ENCODE measurements around the gene MEGF11. TPM values are rescaled to one million over a fixed set of nuclear protein-coding genes. Genes with fewer than 3 reads are reported as not detected.

MEGF11 gene
- total RNA-seq, 1 donor from 2014 or later, result 0.06 TPM

- Histone ChIP-seq H3K27ac (no peak overlapping the region), H3K9me3 (ENCODE audit: low read depth) (no peaks in the 10 kb centered on the region), H3K4me3 (no peak overlapping the region), H3K4me1 (no peaks in the 10 kb centered on the region), H3K79me2 (ENCODE audit: low read depth) (no peaks in the 10 kb centered on the region), H3K27me3 (peaks cover 26% of the 10 kb centered on the region), H3K4me2 (no peak overlapping the region), H2AFZ (replicated peaks) (no peak overlapping the region), H4K20me1 (ENCODE audit: low read depth) (no peaks in the 10 kb centered on the region), H3F3A (ENCODE audit: low read depth) (no peaks in the 10 kb centered on the region), H3K9ac (no peak overlapping the region), H3K36me3 (no peaks in the 10 kb centered on the region)
- Mint-ChIP-seq H3K4me3 (no peak overlapping the region), H3K4me1 (no peaks in the 10 kb centered on the region), H3K9me3 (peaks cover 8% of the 10 kb centered on the region), H3K27me3 (ENCODE audit: insufficient read depth, low read depth) (peaks cover 14% of the 10 kb centered on the region), H3K27ac (no peak overlapping the region), H3K36me3 (peaks cover 3% of the 10 kb centered on the region)
- TF ChIP-seq CTCF (IDR thresholded peaks at IDR 0.05), result no peak
- DNase-seq (ENCODE audit: low spot score), result no peak
These were observed 7.5 kb upstream of the MEGF11 start for GRCh38 chr15:66261056-66261455.

- Histone ChIP-seq H2AFZ (replicated peaks) (no peak overlapping the region), H3K4me2 (no peak overlapping the region), H3K79me2 (ENCODE audit: low read depth) (no peaks in the 10 kb centered on the region), H4K20me1 (ENCODE audit: low read depth) (peaks cover 16% of the 10 kb centered on the region), H3K36me3 (no peaks in the 10 kb centered on the region), H3K9ac (no peak overlapping the region), H3K27me3 (peaks cover 70% of the 10 kb centered on the region), H3K4me3 (no peak overlapping the region), H3K9me3 (ENCODE audit: low read depth) (no peaks in the 10 kb centered on the region), H3K4me1 (peaks cover 9% of the 10 kb centered on the region), H3F3A (ENCODE audit: low read depth) (peaks cover 3% of the 10 kb centered on the region), H3K27ac (no peak overlapping the region)
- no peak for DNase-seq (ENCODE audit: low spot score)
- Mint-ChIP-seq H3K36me3 (no peaks in the 10 kb centered on the region), H3K27ac (no peak overlapping the region), H3K27me3 (ENCODE audit: insufficient read depth, low read depth) (peaks cover 38% of the 10 kb centered on the region), H3K4me3 (no peak overlapping the region), H3K4me1 (peaks cover 10% of the 10 kb centered on the region), H3K9me3 (no peaks in the 10 kb centered on the region)
- TF ChIP-seq EZH2phosphoT487 (IDR thresholded peaks at IDR 0.05) (no peak), CTCF (IDR thresholded peaks at IDR 0.05) (no peak), EZH2 (IDR thresholded peaks at IDR 0.05) (no peak)
These were observed 3.1 kb upstream of the MEGF11 start for GRCh38 chr15:66256692-66257091.

GRCh38 chr15:66254951-66255676 lies 1.6 kb upstream of the MEGF11 start:
- peaks cover 43% of the 10 kb centered on the region for H3K27me3 Mint-ChIP-seq (ENCODE audit: insufficient read depth, low read depth)
- H3K9ac ChIP-seq, result no peak overlapping the region
- H3K4me2 ChIP-seq, result no peak overlapping the region
- no peaks in the 10 kb centered on the region for H3K9me3 ChIP-seq (ENCODE audit: low read depth)
- peaks cover 17% of the 10 kb centered on the region for H3K4me1 ChIP-seq
- no peaks in the 10 kb centered on the region for H3K36me3 Mint-ChIP-seq
- no peaks in the 10 kb centered on the region for H3K36me3 ChIP-seq
- H4K20me1 ChIP-seq (ENCODE audit: low read depth), result peaks cover 16% of the 10 kb centered on the region
- no peak overlapping the region for H2AFZ ChIP-seq (replicated peaks)
- no peaks in the 10 kb centered on the region for H3K9me3 Mint-ChIP-seq
- no peak overlapping the region for H3K4me3 ChIP-seq
- H3K79me2 ChIP-seq (ENCODE audit: low read depth), result no peaks in the 10 kb centered on the region
- H3K27me3 ChIP-seq, result peaks cover 86% of the 10 kb centered on the region
- H3K4me3 Mint-ChIP-seq, result peak overlapping the region; percentile 86
- peaks cover 22% of the 10 kb centered on the region for H3K4me1 Mint-ChIP-seq
- no peak for DNase-seq (ENCODE audit: low spot score)
- no peak overlapping the region for H3K27ac Mint-ChIP-seq
- no peak overlapping the region for H3K27ac ChIP-seq
- TF ChIP-seq EZH2phosphoT487 (IDR thresholded peaks at IDR 0.05), result no peak
- TF ChIP-seq EZH2 (IDR thresholded peaks at IDR 0.05), result no peak
- peaks cover 17% of the 10 kb centered on the region for H3F3A ChIP-seq (ENCODE audit: low read depth)

Measured in neural progenitor cell (in vitro differentiated cells).